BE2C (cell line): Measurements from ENCODE around the gene CBX4.

Experiments
- DNase-seq: peaks from one replicate; pipeline ENCODE4 v3.0.0-alpha.2; 2020
- H3K27me3 ChIP-seq: fragments of 250-450 bp; sonication (Bioruptor Pico); 2 replicates; pipeline ENCODE4 v1.5.1; 2020; ENCODE audit warnings: mild to moderate bottlenecking
- H3K36me3 ChIP-seq: fragments of 250-450 bp; sonication (Bioruptor Pico); 2 replicates; pipeline ENCODE4 v1.5.1; 2020; ENCODE audit warnings: mild to moderate bottlenecking
- H3K4me1 ChIP-seq: fragments of 250-450 bp; sonication (Bioruptor Pico); 2 replicates; pipeline ENCODE4 v1.5.1; 2020
- H3K4me3 ChIP-seq: 2 replicates; pipeline ENCODE4 v1.5.1; 2011; ENCODE audit warnings: low read depth, low read length
- H3K9me3 ChIP-seq: fragments of 250-450 bp; sonication (Bioruptor Pico); 2 replicates; pipeline ENCODE4 v1.5.1; 2020
- TF ChIP-seq, protein P1 (sequence below): IDR thresholded peaks from 2 replicates; pipeline ENCODE4 v1.5.1; 2012; ENCODE audit warnings: mild to moderate bottlenecking, low read depth, low read length

Gene CBX4

GRCh38 chr17:79792341-79792871, 46.8 kb downstream of the CBX4 start:
- Histone ChIP-seq H3K4me1 (peaks cover 14% of the 10 kb centered on the region), H3K36me3 (peaks cover 19% of the 10 kb centered on the region), H3K9me3 (no peaks in the 10 kb centered on the region), H3K4me3 (no peak overlapping the region), H3K27me3 (peaks cover 20% of the 10 kb centered on the region)
- TF ChIP-seq, protein P1, sequence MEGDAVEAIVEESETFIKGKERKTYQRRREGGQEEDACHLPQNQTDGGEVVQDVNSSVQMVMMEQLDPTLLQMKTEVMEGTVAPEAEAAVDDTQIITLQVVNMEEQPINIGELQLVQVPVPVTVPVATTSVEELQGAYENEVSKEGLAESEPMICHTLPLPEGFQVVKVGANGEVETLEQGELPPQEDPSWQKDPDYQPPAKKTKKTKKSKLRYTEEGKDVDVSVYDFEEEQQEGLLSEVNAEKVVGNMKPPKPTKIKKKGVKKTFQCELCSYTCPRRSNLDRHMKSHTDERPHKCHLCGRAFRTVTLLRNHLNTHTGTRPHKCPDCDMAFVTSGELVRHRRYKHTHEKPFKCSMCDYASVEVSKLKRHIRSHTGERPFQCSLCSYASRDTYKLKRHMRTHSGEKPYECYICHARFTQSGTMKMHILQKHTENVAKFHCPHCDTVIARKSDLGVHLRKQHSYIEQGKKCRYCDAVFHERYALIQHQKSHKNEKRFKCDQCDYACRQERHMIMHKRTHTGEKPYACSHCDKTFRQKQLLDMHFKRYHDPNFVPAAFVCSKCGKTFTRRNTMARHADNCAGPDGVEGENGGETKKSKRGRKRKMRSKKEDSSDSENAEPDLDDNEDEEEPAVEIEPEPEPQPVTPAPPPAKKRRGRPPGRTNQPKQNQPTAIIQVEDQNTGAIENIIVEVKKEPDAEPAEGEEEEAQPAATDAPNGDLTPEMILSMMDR: no peak
- no peak for DNase-seq

- Histone ChIP-seq H3K27me3 (peaks cover 20% of the 10 kb centered on the region), H3K9me3 (no peaks in the 10 kb centered on the region), H3K4me1 (peaks cover 14% of the 10 kb centered on the region), H3K4me3 (no peak overlapping the region), H3K36me3 (peaks cover 19% of the 10 kb centered on the region)
- TF ChIP-seq, protein P1: no peak
- no peak for DNase-seq
These were observed 47.5 kb downstream of the CBX4 start for GRCh38 chr17:79791735-79792161.

DNA sequence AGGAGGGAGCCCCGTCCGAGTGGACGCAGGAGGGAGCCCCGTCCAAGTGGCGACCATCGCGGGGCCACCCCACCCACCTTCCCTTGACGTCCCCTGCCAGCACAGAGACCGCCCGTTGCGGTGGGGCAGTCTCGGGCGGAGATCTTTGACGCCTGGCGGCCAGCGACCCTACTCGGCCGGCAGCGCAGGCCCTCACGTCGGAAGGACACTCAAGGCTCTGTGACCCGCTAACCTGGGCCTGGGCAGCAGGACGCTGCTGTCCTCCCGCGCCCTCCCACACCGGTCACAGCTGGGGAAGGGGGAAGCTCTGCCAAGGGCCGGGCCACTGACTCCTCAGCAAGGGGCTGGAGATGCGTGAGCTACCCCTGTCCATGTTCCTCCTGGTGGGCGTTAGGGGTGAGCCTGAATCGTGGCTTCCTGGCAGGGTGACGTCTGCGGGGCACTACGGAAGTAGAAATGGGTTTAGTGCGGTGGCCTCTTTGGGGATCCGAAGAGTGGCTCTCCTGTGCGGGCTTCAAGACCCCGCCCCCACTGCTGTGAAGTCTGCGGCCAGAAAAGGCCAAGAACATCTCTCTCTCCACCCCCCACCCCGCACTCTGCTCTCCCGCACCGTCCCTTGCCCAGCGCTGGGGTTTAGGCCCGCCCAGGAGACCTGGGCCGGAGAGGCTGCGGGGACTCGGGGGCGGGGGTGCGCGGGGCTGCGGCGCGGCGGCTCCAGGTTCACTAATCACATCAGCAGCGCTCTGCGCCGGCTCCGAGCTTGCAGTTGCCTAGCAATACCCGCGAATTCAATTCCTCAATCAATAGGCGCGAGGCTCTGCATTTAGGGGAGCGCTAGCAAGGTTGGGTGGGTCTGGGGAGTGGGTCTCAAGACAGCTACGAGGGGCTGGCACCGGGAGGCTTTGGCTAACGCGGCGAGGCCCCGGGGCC, 48.2 kb downstream of the CBX4 start:
- H3K9me3 ChIP-seq: no peaks in the 10 kb centered on the region
- TF ChIP-seq, protein P1: no peak
- H3K27me3 ChIP-seq: peaks cover 20% of the 10 kb centered on the region

GRCh38 chr17:79789943-79790804, 49.1 kb downstream of the CBX4 start:
- peak overlapping the region; percentile 43 for H3K4me3 ChIP-seq
- peak; percentile 78 for DNase-seq
- TF ChIP-seq, protein P1: peak; percentile 69
- H3K27me3 ChIP-seq: peaks cover 20% of the 10 kb centered on the region
- no peaks in the 10 kb centered on the region for H3K9me3 ChIP-seq
- peaks cover 14% of the 10 kb centered on the region for H3K4me1 ChIP-seq
- peaks cover 14% of the 10 kb centered on the region for H3K36me3 ChIP-seq

More for the DNA sequence above, 48.2 kb downstream of the CBX4 start:
- H3K4me3 ChIP-seq: no peak overlapping the region; the same call in 1 of the 2 replicates
- no peak for DNase-seq
- peaks cover 14% of the 10 kb centered on the region for H3K4me1 ChIP-seq
- H3K36me3 ChIP-seq: peaks cover 18% of the 10 kb centered on the region

DNA sequence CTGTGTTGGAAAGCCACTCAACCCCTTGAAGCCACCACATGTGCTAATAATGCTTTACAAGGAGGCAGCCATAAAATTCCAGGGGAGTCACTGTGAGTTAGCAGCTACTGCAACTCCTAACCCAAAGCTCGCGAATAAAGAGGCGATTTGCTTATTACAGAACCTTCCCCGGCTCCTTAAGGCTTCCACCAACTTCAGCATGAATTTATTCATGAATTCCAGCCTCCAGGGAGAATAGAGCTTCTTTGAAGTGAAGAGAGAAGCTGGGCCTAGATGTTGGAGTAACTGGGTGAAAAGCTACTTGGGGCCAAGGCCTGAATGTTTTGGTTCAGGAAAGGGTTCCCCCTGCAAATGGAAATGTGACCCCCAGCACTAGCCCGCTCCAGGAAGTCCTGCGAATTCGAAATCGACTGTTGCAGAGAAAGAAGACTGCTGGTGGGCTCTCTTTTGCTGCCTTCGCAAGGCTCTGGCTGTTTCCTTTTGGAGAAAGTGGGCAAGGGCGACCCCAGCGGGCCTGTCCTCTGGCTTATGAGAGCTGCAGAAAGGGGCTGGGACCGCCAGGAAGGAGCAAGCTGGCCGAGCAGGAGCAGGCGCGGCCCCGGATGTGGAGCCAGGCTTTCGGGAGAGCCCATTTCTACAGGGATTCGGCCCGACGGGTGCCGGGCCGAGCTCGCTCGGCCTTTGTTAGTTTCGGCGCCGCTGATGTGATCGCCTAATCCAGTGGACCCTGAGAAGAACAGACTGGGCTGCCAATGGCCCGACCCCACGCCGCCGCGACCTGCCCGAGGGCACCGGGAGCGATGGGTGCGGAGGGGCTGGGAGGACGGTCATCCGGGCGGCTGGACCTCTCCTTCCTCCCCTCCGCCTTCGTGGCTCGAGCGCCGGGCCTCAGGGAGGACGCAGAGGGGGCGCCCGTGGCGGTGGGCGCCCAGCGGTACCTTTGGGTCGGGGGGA, 50.0 kb downstream of the CBX4 start:
- Histone ChIP-seq H3K36me3 (peaks cover 14% of the 10 kb centered on the region), H3K4me1 (peaks cover 14% of the 10 kb centered on the region), H3K9me3 (no peaks in the 10 kb centered on the region), H3K27me3 (peaks cover 20% of the 10 kb centered on the region), H3K4me3 (no peak overlapping the region; the same call in 1 of the 2 replicates)
- TF ChIP-seq, protein P1: no peak
- no peak for DNase-seq
